RPMI8226 (cell line): ENCODE data around the gene CD58.
"Not testable (repeated sequence)": the region's sequence is repeated elsewhere in the genome, so short reads cannot be mapped to it uniquely, and the experiment has no call there.

Source experiments
- DNase-seq: peaks from one replicate; pipeline ENCODE4 v3.0.0-alpha.2; 2015

The CD58 gene, protein sequence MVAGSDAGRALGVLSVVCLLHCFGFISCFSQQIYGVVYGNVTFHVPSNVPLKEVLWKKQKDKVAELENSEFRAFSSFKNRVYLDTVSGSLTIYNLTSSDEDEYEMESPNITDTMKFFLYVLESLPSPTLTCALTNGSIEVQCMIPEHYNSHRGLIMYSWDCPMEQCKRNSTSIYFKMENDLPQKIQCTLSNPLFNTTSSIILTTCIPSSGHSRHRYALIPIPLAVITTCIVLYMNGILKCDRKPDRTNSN

GRCh38 chr1:116570358-116571214 is at the start of gene CD58:
Gene CD58 (minus strand): TSS chr1:116571026. CDS start chr1:116570972, 54 bp downstream.
- peak; percentile 84 for DNase-seq

DNA sequence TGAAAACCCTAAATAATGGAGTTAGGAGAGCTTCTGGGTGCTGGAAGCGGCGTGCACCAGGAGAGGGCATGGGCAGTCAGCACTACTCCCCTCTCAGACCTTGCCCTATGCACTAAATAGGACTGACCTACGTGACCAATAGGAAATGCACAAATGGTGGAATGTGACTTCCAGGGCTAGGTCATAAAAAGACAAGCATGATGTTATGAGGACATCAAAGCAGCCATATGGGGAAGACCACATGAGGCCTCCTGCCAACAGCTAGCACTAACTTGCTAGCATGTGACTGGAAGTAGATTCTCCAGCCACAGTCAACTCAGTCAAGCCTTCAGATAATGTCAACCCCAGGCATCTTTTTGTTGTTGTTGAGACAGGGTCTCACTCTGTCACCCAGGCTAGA is 49.6 kb upstream of the CD58 start:
- DNase-seq: not testable (repeated sequence)

- not testable (repeated sequence) for DNase-seq
Measured at GRCh38 chr1:116619106-116619505, 48.3 kb upstream of the CD58 start.

GRCh38 chr1:116617808-116618207 is 47.0 kb upstream of the CD58 start:
- not testable (repeated sequence) for DNase-seq

DNA sequence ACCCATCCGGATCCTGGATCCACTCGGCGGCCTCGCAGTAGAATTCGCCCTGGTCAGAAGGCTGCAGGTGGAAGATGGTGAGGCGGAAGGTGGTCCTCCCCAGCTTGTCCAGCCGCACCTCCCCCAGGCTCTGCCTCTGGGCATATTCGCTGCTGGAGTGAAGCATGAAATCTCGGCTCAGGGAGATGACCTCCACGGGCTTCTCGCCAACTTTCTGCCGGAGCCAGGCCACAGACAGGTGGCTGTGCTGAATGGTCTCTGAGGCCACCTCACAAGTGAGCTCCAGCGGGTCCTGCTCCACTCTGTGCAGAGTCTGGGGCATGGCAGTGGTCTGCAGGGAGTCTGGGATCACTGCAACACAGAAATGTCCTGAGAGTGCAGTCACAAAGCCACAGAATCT is 43.0 kb upstream of the CD58 start:
- not testable (repeated sequence) for DNase-seq

DNA sequence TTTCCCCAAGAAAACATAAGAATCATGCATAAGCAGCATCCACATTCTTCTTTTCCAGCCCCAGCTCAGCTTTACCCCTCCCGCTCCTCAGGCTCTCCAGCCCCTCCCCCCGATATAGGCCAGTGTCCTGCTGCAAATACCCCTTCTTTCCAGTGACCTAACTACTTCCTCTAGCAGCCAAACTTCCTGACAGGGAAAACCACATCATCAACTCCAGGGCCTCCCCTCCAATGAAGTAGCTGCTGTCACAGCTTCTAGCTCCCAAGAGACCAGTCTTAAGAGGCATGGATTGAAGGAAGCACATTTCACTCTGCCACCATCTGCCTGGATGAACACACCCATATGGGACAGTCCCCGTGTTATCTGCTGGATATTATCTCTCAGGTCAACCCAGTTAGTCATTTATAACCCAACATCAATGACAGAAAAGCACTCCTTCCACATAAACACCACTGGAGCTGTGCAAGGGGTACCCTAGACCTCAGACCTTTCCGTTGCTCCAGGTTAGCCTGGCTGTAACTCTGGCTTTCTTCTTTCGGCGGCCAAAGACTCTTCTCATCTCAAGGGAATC is 39.1 kb upstream of the CD58 start:
- not testable (repeated sequence) for DNase-seq

DNA sequence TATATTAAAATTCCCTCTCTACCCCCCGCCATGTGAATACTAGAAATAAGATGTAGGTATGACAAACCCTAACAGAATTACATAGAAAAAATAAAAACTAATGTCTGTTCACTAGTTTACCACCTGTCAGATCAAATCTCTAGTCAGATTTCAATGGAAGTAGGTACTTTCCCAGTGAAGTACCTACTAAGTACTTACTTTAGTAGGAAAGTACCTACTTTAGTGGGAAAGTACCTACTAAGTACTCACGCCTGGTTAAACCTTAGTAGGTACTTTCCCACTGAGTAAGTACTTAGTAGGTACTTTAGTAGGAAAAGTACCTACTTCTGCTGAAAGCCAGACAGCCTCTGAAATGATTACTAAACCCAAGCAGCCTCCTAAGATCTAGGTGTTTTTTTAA is 38.0 kb upstream of the CD58 start:
- DNase-seq: not testable (repeated sequence)

GRCh38 chr1:116608151-116608550 is 37.3 kb upstream of the CD58 start:
- not testable (repeated sequence) for DNase-seq

GRCh38 chr1:116607463-116607862 is 36.6 kb upstream of the CD58 start:
- not testable (repeated sequence) for DNase-seq

DNA sequence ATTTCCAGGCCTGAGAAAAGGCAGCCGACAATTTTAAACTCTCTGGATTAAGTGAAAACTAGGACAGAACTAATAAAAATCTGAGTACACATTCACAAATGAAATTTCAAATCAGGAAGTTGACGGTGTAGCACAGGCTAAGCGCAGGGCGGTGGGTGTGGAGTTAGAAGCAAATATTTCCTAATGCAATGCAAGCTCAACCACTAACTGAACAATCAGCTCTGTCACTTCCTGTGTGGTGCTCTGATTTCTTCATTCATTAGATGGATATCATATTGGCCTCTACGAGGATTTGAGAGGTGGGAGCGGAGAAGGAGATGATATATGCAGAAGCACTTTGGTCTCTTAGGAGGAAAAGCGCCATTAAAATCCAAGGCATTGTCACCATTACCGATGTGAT is 35.2 kb upstream of the CD58 start:
- DNase-seq: not testable (repeated sequence)

- no peak for DNase-seq
Measured at GRCh38 chr1:116605315-116605714, 34.5 kb upstream of the CD58 start.

- DNase-seq: not testable (repeated sequence)
Measured at GRCh38 chr1:116604408-116604807, 33.6 kb upstream of the CD58 start.

DNA sequence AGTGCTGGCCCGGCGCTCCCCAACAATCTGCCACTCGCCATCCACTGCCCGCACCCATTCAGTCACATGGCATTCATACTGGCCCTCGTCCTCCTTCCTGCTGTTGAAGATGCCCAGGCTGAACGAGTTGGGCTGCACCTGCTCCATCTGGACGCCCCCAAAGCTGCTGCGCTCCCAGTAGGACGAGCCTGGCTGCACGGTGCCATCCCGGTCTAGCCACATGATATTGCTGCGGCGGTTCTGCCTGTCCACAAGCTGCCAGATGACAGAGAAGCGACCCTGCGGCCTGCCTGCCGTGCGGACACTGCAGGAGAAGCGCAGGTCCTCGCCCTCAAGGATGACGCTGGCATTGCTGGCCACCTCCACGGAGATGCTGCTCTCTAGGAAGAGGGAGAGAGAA is 32.8 kb upstream of the CD58 start:
- DNase-seq: not testable (repeated sequence)

GRCh38 chr1:116599369-116599768 is 28.5 kb upstream of the CD58 start:
- DNase-seq: not testable (repeated sequence)

DNA sequence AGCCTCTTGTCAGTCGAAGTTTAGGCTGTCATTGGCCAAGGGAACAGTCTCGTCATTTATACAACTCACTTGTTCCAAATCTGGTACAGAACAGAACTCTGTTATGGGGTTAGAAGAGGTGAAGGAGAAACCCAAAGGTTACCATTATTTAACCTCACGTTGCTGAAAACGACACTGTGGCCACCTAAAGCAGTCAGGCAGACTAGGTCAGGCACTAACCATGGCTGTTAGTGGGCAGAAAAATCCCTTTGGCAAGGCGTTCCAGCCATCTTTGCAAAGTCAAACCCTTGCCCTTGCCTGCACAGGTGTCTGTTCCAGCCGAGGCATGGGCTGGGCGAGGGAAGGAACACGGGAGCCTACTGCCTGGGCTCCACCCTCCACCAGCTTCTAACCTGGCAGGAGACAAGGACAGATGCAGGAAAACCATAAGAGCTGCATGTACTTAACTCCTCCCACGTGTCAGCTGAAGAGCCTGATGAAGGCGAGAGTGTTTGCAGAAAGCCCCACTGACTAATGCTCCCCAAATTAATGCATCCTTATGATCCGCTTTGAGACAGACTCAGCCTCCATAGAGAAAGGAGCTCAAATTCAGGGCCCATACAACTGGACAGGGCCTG is 27.7 kb upstream of the CD58 start:
- DNase-seq: not testable (repeated sequence)

DNA sequence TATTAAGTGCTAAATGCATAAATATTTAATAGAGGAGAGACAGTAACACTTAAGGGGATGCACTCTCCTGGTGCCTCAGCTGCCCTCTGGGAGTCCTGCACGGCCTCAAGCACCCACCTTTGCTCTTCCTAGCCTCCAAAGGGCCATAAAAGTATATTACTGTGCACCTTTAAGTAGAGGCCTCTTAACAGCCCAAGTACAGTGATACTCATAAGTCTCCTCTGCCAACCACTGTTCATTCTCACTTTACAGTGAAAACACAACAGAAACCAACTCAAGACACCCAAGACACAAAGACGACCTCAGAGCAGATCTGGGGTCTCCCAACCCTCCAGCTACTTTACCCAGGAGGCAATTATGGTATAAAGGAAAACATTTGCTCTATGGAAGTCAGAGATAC is 26.6 kb upstream of the CD58 start:
- not testable (repeated sequence) for DNase-seq

GRCh38 chr1:116596742-116597307 is 26.0 kb upstream of the CD58 start:
- not testable (repeated sequence) for DNase-seq

- DNase-seq: peak; percentile 18
Measured at GRCh38 chr1:116595946-116596741, 25.3 kb upstream of the CD58 start.

- DNase-seq: not testable (repeated sequence)
Measured at GRCh38 chr1:116595065-116595840, 24.4 kb upstream of the CD58 start.

GRCh38 chr1:116593977-116594376 is 23.2 kb upstream of the CD58 start:
- DNase-seq: not testable (repeated sequence)

DNA sequence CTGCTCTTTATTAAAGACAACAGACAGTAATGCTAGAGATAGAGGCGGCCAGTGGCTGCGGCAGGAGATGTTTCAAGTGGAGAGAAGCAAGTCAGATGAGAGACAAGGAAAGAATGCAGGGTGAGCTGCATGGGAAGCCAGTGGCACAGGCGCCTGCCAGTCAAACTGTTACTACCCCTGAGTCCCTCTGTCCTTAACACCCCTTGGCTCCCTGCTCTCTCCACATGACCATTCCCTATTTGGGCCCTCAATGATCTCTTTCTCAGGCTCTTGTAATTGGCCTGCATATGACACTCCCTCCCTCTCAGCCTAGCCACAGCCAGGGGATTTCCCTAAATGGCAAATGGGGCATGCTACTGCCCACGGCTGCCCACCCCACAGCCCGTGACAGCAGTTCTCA is 22.6 kb upstream of the CD58 start:
- not testable (repeated sequence) for DNase-seq
